ENCODE results near the gene RNF214.
"Not testable (repeated sequence)": the region's sequence is repeated elsewhere in the genome, so short reads cannot be mapped to it uniquely, and the experiment has no call there.

RNF214 gene

DNA sequence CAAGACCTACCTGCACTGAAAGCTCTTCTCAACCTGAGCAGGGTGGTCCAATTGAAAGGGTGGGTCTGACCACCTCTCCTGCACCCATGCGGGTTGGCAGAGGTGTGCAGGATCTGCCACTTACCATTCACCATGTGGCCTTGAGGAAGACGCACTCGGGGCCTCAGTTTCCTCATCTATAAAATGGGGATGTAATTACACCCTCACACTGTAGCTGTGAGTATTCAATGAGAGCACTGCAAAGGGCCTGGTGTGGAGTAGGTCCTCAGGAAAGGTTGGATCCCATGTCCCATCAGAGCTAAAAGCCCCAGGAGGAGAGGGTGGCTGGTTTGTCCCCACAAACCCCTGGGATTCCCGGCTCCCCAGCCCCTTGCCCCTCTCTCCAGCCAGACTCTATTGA, 33.9 kb upstream of the RNF214 start:
- FAIRE-seq: no peak

DNA sequence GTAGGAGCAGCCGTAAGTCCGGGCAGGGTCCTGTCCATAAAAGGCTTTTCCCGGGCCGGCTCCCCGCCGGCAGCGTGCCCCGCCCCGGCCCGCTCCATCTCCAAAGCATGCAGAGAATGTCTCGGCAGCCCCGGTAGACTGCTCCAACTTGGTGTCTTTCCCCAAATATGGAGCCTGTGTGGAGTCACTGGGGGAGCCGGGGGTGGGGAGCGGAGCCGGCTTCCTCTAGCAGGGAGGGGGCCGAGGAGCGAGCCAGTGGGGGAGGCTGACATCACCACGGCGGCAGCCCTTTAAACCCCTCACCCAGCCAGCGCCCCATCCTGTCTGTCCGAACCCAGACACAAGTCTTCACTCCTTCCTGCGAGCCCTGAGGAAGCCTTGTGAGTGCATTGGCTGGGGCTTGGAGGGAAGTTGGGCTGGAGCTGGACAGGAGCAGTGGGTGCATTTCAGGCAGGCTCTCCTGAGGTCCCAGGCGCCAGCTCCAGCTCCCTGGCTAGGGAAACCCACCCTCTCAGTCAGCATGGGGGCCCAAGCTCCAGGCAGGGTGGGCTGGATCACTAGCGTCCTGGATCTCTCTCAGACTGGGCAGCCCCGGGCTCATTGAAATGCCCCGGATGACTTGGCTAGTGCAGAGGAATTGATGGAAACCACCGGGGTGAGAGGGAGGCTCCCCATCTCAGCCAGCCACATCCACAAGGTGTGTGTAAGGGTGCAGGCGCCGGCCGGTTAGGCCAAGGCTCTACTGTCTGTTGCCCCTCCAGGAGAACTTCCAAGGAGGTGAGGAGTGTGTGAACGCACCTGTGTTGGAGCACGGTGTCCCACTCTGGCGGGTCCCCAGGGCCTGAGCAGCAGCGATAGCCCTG, 33.2 kb upstream of the RNF214 start, which contains the start of gene TAGLN:
TSS of gene TAGLN (plus strand) at position 318 of the 863 bp plus-strand sequence. CDS start 3,644 bp downstream, outside the sequence.
- no peak for FAIRE-seq

DNA sequence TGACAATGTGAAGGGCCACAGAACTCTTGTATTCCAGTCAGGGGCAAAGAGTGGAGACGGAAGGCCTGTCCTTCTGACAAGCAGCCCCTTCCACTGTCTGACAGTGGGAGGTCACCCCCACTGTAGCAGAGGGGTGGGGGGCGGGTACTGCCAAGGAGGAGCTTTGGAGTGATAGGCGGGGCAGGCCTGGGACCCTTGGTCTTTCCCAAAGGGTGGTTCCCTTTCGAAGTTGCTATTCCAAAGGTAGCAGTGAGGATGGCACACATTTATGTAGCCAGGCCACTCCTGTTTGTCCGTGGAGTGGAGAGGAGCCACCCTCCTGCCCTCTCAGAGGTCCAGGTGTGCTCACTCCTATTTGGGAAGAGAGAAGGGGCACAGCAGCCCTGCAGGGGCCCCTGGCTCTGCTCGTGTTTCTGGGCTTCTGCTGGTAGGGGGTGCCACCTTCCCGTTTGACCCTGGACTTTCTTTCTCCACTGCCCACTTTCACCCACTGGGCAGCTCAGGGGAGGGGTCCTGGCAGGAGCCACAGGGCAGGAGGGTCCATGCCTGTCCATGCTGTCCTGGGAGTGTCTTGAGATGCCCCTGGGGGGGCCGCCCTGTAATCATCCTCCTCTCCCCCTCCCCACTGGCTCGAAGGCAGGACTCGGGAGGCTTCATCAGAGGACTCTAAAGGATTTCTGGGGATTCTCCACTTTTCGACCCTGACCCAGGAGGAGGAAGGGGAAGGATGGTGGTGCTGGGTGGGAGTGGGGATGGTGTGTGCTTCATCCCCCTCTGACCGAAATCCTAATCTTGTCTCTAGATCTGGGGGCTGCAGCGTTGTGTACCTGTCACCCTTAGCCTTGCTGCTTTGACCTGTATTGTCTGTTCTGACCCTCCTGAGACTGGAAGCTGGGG, 32.3 kb upstream of the RNF214 start:
- FAIRE-seq: no peak

DNA sequence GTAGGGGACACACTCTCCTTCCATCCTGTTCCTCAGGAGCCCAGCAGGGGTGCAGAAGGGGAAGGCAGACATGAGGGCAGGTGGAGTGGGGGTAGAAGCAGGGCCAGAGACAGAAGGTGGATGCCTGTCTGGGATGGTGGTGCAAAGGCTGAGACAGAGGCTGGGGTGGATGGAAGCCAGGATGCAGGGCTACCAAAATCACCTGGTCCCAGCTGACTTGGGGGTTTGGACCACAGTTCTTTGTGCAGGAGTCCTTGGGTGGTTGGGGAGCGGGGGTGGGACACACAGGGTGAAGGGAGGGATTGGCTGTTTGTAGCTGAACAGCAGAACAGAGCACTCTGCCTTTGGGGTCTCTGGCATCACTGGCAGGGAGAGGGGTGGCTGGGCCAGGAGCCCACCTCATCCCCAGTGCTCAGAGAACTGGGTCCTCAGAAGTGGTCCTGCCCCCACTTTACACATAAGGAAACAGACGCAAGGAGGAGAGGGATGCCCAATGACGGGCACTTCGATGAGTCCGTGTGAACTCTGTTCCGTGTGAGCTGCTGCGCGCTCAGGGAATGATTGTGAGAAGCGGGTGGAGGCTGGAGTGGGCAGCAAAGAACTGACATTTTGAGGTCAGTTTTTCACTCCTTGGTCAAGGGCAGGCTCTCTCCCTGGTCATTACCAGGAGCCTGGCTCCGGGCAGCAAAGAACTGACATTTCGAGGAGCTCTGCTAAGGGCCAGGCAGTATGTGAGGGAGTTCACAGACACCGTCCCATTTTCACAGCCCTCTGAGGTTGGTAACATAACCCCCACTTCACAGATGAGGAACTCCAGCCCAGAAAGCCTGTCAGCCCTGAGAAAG, 31.4 kb upstream of the RNF214 start:
- no peak for FAIRE-seq

DNA sequence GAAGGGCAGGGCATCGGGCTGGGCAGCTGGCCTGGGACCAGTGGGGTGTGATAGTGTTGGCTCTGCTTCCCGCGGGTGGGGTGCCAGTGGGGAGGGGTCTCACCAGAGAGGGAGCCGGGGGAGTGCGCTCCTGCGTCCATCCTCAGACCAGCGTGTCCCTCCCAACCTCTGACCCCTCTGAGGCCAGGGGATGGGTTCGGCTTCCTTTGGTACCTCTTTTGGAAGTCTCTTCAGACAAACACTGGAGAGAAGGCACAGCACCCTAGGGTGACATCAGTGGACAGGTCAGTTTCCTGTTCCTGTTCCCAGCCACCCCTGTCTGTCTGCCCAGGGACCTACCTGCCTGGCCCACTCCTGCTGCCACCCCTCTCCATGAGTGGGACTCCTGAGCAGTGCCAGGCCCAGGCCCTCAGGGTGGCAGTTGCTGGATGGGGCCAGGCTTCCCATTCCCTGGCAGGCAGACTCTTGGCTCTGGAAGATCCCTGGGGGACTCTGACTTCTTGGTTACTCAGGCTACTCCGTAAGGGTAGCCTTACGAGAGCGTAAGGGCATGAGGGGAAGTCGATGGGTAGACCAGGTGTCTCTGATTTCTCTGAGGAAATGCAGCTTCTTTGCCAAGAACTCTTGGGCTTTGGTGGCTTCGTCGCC, 30.7 kb upstream of the RNF214 start:
- no peak for FAIRE-seq

DNA sequence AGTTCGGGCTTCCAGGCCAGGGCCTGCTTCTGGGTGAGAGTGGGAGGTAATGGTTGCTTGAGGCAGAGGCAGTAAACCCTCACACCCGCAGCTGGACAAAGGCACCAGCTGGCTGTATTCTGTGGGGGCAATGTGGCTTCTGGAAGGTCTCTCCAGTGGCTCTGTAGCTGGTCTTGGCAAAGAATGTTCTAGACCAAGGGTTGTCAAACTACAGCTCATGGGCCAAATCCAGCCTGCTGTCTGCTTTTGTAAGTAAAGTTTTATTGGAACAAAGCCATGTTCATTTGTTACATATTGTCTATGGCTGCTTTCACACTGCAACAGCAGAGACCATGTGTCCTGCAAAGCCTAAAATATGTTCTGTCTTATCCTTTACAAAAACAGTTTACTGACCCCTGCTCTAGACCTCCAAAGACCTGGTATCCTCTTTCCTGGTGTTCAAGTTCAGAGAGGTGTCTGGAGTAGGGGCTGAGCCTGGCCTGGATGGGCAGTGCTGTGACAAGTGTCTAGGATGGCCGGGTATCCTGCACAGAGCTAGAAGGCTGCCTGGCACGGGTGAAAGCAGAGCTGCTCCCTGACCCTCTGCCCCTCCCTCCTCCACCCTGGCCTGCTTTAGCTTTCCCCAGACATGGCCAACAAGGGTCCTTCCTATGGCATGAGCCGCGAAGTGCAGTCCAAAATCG, 29.9 kb upstream of the RNF214 start:
- FAIRE-seq: no peak

DNA sequence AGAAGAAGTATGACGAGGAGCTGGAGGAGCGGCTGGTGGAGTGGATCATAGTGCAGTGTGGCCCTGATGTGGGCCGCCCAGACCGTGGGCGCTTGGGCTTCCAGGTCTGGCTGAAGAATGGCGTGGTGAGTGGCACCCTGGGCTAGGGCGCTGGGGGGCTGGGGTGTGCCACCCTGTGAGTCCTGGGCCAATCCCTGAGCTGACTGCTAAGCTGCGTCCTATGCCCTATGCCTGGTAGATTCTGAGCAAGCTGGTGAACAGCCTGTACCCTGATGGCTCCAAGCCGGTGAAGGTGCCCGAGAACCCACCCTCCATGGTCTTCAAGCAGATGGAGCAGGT, 29.4 kb upstream of the RNF214 start:
- FAIRE-seq: no peak

DNA sequence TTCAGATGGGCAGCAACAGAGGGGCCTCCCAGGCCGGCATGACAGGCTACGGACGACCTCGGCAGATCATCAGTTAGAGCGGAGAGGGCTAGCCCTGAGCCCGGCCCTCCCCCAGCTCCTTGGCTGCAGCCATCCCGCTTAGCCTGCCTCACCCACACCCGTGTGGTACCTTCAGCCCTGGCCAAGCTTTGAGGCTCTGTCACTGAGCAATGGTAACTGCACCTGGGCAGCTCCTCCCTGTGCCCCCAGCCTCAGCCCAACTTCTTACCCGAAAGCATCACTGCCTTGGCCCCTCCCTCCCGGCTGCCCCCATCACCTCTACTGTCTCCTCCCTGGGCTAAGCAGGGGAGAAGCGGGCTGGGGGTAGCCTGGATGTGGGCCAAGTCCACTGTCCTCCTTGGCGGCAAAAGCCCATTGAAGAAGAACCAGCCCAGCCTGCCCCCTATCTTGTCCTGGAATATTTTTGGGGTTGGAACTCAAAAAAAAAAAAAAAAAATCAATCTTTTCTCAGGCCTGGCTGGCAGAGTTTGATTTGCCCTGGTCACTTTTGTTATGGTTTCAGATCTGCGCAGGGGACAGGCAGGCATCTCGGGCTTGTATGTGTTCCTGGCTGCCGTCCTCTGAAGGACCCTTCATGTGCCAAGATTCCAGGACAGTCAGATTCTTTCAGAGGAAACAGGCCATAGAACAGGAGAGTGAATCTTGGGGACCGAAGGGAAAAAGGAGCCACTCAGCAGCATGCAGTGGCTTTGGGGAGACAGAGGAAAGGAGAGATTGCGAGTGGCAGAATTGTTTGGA, 28.0 kb upstream of the RNF214 start:
- no peak for FAIRE-seq

DNA sequence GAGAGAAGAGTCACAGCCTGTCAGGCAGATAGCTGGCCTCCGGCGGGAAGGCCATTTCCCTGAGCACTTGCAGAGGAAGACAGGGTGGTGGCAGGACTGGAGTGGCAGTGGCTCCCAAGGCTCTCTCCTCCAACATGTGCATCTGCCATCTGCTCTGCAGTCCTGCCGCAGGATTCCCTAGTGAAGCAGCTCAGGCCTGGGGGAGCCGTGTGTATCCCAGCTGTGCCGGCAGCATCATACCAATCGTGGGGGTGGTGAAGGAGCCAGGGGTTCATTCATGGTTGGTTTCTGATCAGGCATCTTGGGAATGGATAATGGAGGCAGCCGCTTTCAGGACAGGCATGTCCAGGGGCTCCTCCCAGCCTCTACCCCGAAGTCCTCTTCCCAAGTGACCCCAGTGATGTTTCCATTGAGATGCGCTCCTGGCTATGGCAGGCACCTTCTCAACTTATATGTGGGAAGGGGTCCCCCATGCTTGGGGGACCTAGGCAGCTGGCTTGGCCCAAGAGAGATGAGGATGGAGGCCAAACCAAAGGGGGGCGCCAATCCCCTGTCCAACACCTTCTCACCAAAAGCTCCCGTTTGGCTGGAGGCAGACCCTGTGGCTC, 27.2 kb upstream of the RNF214 start:
- FAIRE-seq: no peak

DNA sequence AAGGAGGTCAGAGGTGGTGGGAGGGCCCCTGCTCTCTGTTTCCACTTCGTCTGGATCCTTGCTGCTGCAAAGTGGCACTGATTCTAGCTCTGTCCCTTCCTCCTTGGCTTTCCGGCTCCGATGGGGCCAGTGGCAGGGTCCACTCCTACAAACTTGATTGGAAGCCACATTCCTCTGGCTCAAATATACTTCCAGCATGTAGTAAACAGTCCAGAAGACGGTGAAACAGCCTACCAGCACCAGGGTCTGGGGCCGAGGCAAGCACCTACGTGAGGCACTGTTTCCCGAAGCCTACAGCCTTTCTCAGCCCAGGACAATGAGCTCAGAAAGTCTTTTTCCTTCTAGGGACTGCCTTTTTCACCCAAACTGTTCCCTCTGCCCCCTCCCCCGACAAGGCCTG, 26.4 kb upstream of the RNF214 start:
- not testable (repeated sequence) for FAIRE-seq

DNA sequence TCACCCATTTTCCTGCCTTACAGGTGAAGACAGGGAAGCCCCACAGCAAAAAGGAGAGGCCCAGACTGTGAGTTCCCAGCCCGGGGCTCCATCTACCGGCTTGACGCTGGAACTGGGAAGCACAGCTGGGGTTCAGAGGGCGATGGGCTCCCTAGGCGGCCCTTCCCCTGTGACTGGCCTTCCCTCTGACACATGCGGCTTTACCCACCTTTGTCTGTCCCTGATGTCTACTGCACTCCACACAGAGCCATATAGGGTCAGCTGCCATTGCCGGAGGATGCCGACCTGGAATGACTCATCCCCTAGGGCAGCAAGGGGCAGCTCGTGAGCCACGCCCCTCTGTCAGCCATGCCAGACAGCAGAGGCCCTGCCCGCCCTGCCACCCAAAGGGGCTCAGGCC, 25.6 kb upstream of the RNF214 start:
- not testable (repeated sequence) for FAIRE-seq

DNA sequence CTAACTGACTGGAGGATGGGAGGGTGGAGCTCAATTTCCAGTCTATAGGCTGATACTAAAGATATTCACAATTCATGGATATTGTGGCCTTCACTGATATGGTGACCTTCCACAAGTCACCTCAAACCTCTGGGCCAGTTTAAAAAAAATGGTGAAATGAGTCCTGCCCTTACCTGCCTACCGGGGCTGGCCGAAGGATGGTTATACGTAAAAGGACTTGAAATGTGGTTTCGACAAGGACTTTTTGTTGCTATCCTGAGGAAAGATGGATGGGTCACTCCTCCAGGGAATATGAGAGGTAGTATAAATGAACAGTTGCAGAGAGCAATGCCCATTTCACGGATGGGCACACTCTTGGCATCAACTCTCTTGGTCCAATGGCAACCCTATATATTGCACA, 25.0 kb upstream of the RNF214 start:
- not testable (repeated sequence) for FAIRE-seq

DNA sequence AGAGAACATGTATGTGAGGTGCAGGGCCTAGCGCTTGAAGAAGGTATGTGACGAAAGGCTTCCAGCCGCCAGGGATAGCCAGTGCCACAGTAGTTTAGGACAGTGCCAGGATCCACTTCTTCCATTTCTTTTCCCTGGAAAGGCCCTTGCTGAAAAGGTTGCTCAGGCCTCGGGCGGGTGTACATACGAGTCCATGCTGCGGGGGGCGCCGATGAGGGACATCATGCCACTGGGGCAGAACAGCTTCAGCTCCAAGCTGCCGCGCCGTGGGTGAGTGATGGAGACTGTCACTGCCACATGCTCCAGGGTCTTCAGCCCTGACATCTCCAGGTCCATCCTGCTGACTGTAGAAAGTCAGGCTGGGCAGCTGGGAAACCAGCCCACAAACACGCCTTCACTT, 23.8 kb upstream of the RNF214 start:
- not testable (repeated sequence) for FAIRE-seq

DNA sequence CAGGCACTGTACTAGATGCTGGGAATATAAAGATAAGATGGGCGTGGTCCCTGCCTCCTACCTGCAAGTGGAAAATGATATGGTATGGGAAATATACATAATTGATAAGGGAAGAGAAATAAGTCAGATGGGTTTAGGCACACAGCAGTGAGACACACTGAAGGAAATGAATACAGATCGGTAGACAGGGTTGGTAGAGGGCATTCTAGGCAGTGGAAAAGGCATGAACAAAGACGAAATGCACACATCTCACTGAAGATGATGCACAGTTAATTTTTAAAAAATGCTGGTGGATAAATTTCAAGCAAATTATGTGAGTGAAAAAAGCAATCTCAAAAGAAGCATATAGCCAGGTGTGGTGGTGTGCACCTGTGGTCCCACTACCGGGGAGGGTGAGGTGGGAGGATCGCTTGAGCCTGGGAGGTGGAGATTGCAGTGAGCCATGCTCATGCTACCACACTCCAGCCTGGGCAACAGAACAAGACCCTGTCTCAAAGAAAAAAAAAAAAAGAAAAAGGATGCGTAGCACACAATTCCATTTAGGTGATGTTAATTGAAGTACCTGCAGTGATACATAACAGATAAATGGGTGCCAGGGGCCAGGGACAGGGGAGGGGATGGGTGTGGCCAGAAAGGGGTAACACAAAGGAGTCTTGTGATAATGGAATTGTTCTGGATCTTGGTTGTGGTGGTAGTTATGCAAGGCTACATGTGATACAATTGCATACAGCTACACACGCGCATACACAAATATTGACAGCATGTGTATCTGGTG, 22.9 kb upstream of the RNF214 start:
- FAIRE-seq: not testable (repeated sequence)

DNA sequence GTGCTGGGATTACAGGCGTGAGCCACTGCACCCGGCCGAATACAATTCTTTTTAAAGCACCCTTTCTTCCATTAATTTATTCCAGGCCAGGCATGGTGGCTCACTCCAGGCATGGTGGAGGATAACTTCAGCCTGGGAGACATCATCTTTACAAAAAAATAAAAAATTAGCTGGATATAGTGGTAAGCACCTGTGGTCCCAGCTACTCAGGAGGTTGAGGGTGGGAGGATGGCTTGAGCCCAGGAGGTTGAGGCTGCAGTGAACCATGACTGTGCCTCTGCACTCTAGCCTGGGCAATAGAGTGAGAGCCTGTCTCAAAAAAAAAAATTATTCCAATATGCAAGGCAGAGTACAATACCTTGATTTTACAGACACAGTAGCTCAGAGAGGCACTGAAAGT, 21.9 kb upstream of the RNF214 start:
- FAIRE-seq: no peak

DNA sequence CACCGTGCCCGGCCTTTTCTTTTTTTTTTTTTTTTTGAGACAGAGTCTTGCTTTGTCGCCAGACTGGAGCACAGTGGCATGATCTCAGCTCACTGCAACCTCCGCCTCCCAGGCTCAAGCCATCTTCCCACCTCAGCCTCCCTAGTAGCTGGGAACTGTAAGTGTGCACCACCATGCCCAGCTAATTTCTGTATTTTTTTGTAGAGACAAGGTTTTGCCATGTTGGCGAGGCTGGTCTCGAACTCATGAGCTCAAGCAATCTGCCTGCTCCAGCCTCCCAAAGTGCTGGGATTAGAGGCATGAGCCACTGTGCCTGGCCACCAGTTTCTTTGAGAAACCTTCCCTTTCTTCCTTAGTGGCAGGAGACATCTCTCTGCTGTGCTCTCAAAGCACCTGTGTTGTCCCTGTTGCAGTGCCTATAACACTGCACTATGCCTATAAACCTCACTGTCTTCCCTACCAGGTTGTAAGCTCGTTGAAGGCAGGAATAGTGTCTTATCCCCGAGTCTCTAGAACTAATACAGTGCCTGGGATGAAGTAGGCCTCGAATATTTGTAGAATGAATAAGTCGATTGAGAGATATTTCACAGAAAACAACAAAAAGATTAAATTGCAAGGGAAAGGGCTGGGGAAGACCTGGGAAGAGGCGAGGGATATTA, 19.6 kb upstream of the RNF214 start:
- FAIRE-seq: no peak

DNA sequence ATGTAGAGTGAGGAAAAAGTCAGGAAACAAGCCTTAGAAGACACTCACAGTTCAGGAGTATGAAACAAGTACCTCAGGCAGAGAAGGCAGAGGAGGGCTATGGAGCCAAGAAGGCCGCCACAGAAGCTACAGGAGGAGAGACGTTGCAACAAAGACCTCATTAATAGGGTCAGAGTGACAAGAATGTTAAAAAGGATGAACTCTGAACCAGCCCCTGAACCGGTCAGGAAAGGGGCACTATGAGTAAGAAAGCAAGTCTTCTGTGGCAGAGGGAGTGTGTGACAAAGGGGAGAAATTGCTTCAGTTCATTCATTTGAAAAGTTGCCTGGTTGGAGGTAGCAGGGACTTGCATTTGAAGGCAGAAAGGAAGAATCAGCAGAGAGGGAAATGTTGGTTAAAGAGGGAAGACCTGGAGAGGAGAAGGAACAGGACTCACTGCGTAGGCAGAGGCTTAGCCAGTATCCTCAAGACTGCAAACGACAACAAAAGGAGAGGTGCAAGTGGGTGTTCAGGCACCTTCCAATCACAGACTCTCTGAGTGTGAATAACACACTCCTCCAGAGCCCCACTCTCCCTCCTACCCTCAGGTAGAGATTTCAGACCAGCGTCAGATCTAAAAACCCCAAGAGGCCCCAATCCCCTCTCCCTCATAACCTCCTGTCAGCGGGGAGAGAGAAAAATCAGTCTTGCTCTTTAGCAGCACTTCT, 17.9 kb upstream of the RNF214 start:
- no peak for FAIRE-seq

All from A204.1 (cell line).